H9 (cell line): Measurements from ENCODE around the gene PCDH9. TPM values are rescaled to one million over a fixed set of nuclear protein-coding genes. Genes with fewer than 3 reads are reported as not detected.

Experiments
- DNase-seq: peaks from one replicate; pipeline ENCODE4 v3.0.0-alpha.2; 2017
- H2AFZ ChIP-seq: one replicate; pipeline ENCODE4 v1.6.1; 2013; ENCODE audit warnings: mild to moderate bottlenecking, low read length, control low read depth, moderate library complexity
- H2AK5ac ChIP-seq: 2 replicates; pipeline ENCODE4 v1.6.1; 2013; ENCODE audit warnings: low read length, control low read depth, mixed read lengths; ENCODE audit not compliant: insufficient read length
- H2BK120ac ChIP-seq: one replicate; pipeline ENCODE4 v1.6.1; 2013; ENCODE audit warnings: low read depth, mild to moderate bottlenecking, low read length, control low read depth, inconsistent platforms; ENCODE audit not compliant: poor library complexity, severe bottlenecking
- H2BK12ac ChIP-seq: 2 replicates; pipeline ENCODE4 v1.6.1; 2013; ENCODE audit warnings: low read length, control low read depth, mixed read lengths, low read depth; ENCODE audit not compliant: insufficient read length
- H2BK15ac ChIP-seq: 2 replicates; pipeline ENCODE4 v1.6.1; 2013; ENCODE audit warnings: low read depth, low read length, control low read depth
- H2BK20ac ChIP-seq: one replicate; pipeline ENCODE4 v1.6.1; 2013; ENCODE audit warnings: low read depth, mild to moderate bottlenecking, low read length, control low read depth, inconsistent platforms; ENCODE audit not compliant: poor library complexity, severe bottlenecking
- H2BK5ac ChIP-seq: 2 replicates; pipeline ENCODE4 v1.6.1; 2013; ENCODE audit warnings: low read length, control low read depth, mixed read lengths; ENCODE audit not compliant: insufficient read length
- H3K14ac ChIP-seq: 2 replicates; pipeline ENCODE4 v1.6.1; 2013; ENCODE audit warnings: low read length, control low read depth; ENCODE audit not compliant: insufficient read depth
- H3K18ac ChIP-seq: 2 replicates; pipeline ENCODE4 v1.6.1; 2013; ENCODE audit warnings: low read depth, mild to moderate bottlenecking, mixed read lengths, low read length, control low read depth; ENCODE audit not compliant: insufficient read length
- H3K23ac ChIP-seq: 2 replicates; pipeline ENCODE4 v1.6.1; 2013; ENCODE audit warnings: low read length, control low read depth, mixed read lengths, low read depth; ENCODE audit not compliant: insufficient read length
- H3K23me2 ChIP-seq: 2 replicates; pipeline ENCODE4 v1.6.1; 2013; ENCODE audit warnings: low read depth, mild to moderate bottlenecking, mixed read lengths, low read length, control low read depth; ENCODE audit not compliant: insufficient read length, poor library complexity, severe bottlenecking
- H3K27ac ChIP-seq: 2 replicates; pipeline ENCODE4 v1.5.1; 2013; ENCODE audit warnings: low read length, control low read depth, mixed read lengths, low read depth; ENCODE audit not compliant: insufficient read length
- H3K27me3 ChIP-seq: 2 replicates; pipeline ENCODE4 v1.6.1; 2013; ENCODE audit warnings: low read length, control low read depth, inconsistent platforms; ENCODE audit not compliant: insufficient read depth
- H3K4ac ChIP-seq: 2 replicates; pipeline ENCODE4 v1.6.1; 2013; ENCODE audit warnings: low read depth, mild to moderate bottlenecking, control low read depth, inconsistent platforms, low read length, moderate library complexity
- H3K4me1 ChIP-seq: 2 replicates; pipeline ENCODE4 v1.6.1; 2013; ENCODE audit warnings: low read length, control low read depth, inconsistent platforms; ENCODE audit not compliant: insufficient read depth
- H3K4me2 ChIP-seq: 2 replicates; pipeline ENCODE4 v1.6.1; 2013; ENCODE audit warnings: low read length, control low read depth, mixed read lengths; ENCODE audit not compliant: insufficient read length, insufficient read depth
- H3K56ac ChIP-seq: 2 replicates; pipeline ENCODE4 v1.6.1; 2013; ENCODE audit warnings: low read depth, mild to moderate bottlenecking, mixed read lengths, low read length, control low read depth; ENCODE audit not compliant: insufficient read length
- H3K79me1 ChIP-seq: 2 replicates; pipeline ENCODE4 v1.6.1; 2013; ENCODE audit warnings: low read depth, mild to moderate bottlenecking, moderate library complexity, low read length, control low read depth, inconsistent platforms; ENCODE audit not compliant: insufficient read depth, poor library complexity, severe bottlenecking
- H3K79me2 ChIP-seq: 2 replicates; pipeline ENCODE4 v1.6.1; 2013; ENCODE audit warnings: low read length, control low read depth, inconsistent platforms; ENCODE audit not compliant: insufficient read depth
- H3K9ac ChIP-seq: 2 replicates; pipeline ENCODE4 v1.6.1; 2013; ENCODE audit warnings: low read length, control low read depth, mixed read lengths; ENCODE audit not compliant: insufficient read length; ENCODE audit errors: extremely low read depth
- H3K9me3 ChIP-seq: one replicate; pipeline ENCODE4 v1.6.1; 2013; ENCODE audit warnings: low read depth, low read length, inconsistent platforms; ENCODE audit not compliant: control insufficient read depth
- H3T11ph ChIP-seq: one replicate; pipeline ENCODE4 v1.6.1; 2013; ENCODE audit warnings: mild to moderate bottlenecking, low read length, control low read depth, inconsistent platforms
- H4K20me1 ChIP-seq: one replicate; pipeline ENCODE4 v1.6.1; 2013; ENCODE audit not compliant: control insufficient read depth, insufficient read length, insufficient read depth
- H4K5ac ChIP-seq: 2 replicates; pipeline ENCODE4 v1.6.1; 2013; ENCODE audit warnings: low read depth, mild to moderate bottlenecking, mixed read lengths, low read length, control low read depth; ENCODE audit not compliant: insufficient read length
- H4K8ac ChIP-seq: replicated peaks from 2 replicates; pipeline ENCODE4 v1.6.1; 2013; ENCODE audit warnings: low read length, control low read depth, mixed read lengths, low read depth; ENCODE audit not compliant: insufficient read length
- H4K91ac ChIP-seq: 2 replicates; pipeline ENCODE4 v1.6.1; 2013; ENCODE audit warnings: low read depth, mild to moderate bottlenecking, moderate library complexity, mixed read lengths, low read length, control low read depth; ENCODE audit not compliant: insufficient read length
- H3K27ac Mint-ChIP-seq, 3 experiments: 2 replicates in 2 of 3; 3 replicates in 1 of 3; pipeline ENCODE4 v1.8.0; 2020 to 2021; ENCODE audit warnings: mixed read lengths in 3 of 3, mild to moderate bottlenecking in 1 of 3, moderate library complexity in 1 of 3
- H3K27me3 Mint-ChIP-seq: 2 replicates; pipeline ENCODE4 v1.8.0; 2021; ENCODE audit warnings: low read depth, mild to moderate bottlenecking, moderate library complexity, mixed read lengths
- H3K36me3 Mint-ChIP-seq, 3 experiments: 2 replicates in 2 of 3; 3 replicates in 1 of 3; pipeline ENCODE4 v1.8.0; 2020 to 2021; ENCODE audit warnings: low read depth in 3 of 3, mixed read lengths in 3 of 3; ENCODE audit not compliant: insufficient read depth in 1 of 3
- H3K4me1 Mint-ChIP-seq, 2 experiments: 2 replicates each; pipeline ENCODE4 v1.8.0; 2020; ENCODE audit warnings: mixed read lengths in 2 of 2
- H3K4me3 Mint-ChIP-seq, 2 experiments: 2 replicates in 1 of 2; 3 replicates in 1 of 2; pipeline ENCODE4 v1.8.0; 2020 to 2021; ENCODE audit warnings: mild to moderate bottlenecking in 2 of 2, mixed read lengths in 2 of 2, moderate library complexity in 1 of 2
- H3K9me3 Mint-ChIP-seq, 2 experiments: 2 replicates in 1 of 2; 3 replicates in 1 of 2; pipeline ENCODE4 v1.8.0; 2020; ENCODE audit warnings: mild to moderate bottlenecking in 2 of 2, mixed read lengths in 2 of 2, moderate library complexity in 1 of 2
- CTCF ChIP-seq: fragments of 200-600 bp; sonication (generic); conservative IDR thresholded peaks from 3 replicates; pipeline ENCODE4 v1.8.0; 2021; ENCODE audit warnings: antibody characterized with exemption, mild to moderate bottlenecking
- total RNA-seq: library from RNA; stranded (reverse); gene quantifications from 2 replicates; pipeline ENCODE4 v1.2.1, GENCODE V29; 2021

The PCDH9 gene
- total RNA-seq, 1 experiment from 2014 or later, result 0.11 TPM

- Histone ChIP-seq H2BK12ac (no peak overlapping the region), H3K9ac (no peak overlapping the region), H2BK120ac (no peak overlapping the region), H3K79me1 (no peaks in the 10 kb centered on the region), H2BK15ac (no peak overlapping the region), H4K91ac (no peak overlapping the region), H3K27ac (no peak overlapping the region), H3K4me1 (no peaks in the 10 kb centered on the region), H3K18ac (no peak overlapping the region), H4K8ac (no peak overlapping the region), H2BK5ac (no peak overlapping the region), H2AK5ac (no peak overlapping the region), H3K4me2 (no peak overlapping the region), H3K79me2 (no peaks in the 10 kb centered on the region), H3K9me3 (no peaks in the 10 kb centered on the region), H2AFZ (no peak overlapping the region), H2BK20ac (no peak overlapping the region), H3T11ph (no peak overlapping the region), H3K27me3 (no peaks in the 10 kb centered on the region), H3K23me2 (no peaks in the 10 kb centered on the region), H3K14ac (no peak overlapping the region), H3K23ac (no peak overlapping the region), H4K20me1 (no peaks in the 10 kb centered on the region), H3K56ac (no peak overlapping the region), H3K4ac (no peak overlapping the region), H4K5ac (no peak overlapping the region)
- Mint-ChIP-seq H3K4me1 (no peaks in the 10 kb centered on the region), H3K36me3 (no peaks in the 10 kb centered on the region), H3K4me3 (no peak overlapping the region), H3K9me3 (no peaks in the 10 kb centered on the region), H3K27ac (no peak overlapping the region), H3K27me3 (no peaks in the 10 kb centered on the region)
- no peak for DNase-seq
- no peak for TF ChIP-seq CTCF
Observed at GRCh38 chr13:66400292-66400691, 829.8 kb downstream of the PCDH9 start.
